MM.1S (cell line): Measurements from ENCODE around the gene NUBP2.

ENCODE experiments used
- DNase-seq: peaks from one replicate; pipeline ENCODE4 v3.0.0-alpha.2; 2015
- H2AFZ ChIP-seq: fragments of 300-600 bp; sonication (generic); 2 replicates; pipeline ENCODE4 v1.6.0; 2016; ENCODE audit warnings: antibody characterized with exemption, low read length
- H3F3A ChIP-seq: fragments of 300-600 bp; sonication (generic); 2 replicates; pipeline ENCODE4 v1.6.1; 2016; ENCODE audit warnings: mild to moderate bottlenecking, antibody characterized with exemption, low read length, moderate library complexity, mixed read lengths; ENCODE audit not compliant: insufficient read depth
- H3K27ac ChIP-seq: fragments of 300-600 bp; sonication (generic); 2 replicates; pipeline ENCODE4 v1.5.1; 2016; ENCODE audit warnings: mild to moderate bottlenecking, low read length
- H3K27me3 ChIP-seq: fragments of 300-600 bp; sonication (generic); replicated peaks from 2 replicates; pipeline ENCODE4 v1.6.0; 2016; ENCODE audit warnings: low read length; ENCODE audit not compliant: insufficient read depth
- H3K36me3 ChIP-seq: fragments of 300-600 bp; sonication (generic); replicated peaks from 2 replicates; pipeline ENCODE4 v1.6.1; 2016; ENCODE audit warnings: mild to moderate bottlenecking, low read length, mixed read lengths; ENCODE audit not compliant: insufficient read depth
- H3K4me1 ChIP-seq: fragments of 300-600 bp; sonication (generic); 2 replicates; pipeline ENCODE4 v1.6.1; 2016; ENCODE audit warnings: low read length, mixed read lengths
- H3K4me2 ChIP-seq: fragments of 300-600 bp; sonication (generic); 2 replicates; pipeline ENCODE4 v1.6.0; 2016; ENCODE audit warnings: low read depth, low read length
- H3K4me3 ChIP-seq: fragments of 300-600 bp; sonication (generic); 2 replicates; pipeline ENCODE4 v1.5.1; 2016; ENCODE audit warnings: low read length, mixed read lengths
- H3K79me2 ChIP-seq: fragments of 300-600 bp; sonication (generic); 2 replicates; pipeline ENCODE4 v1.6.1; 2016; ENCODE audit warnings: mixed run types, low read length, mixed read lengths
- H3K9ac ChIP-seq: fragments of 300-600 bp; sonication (generic); 2 replicates; pipeline ENCODE4 v1.6.1; 2016; ENCODE audit warnings: low read length, mixed read lengths
- H3K9me2 ChIP-seq: fragments of 300-600 bp; sonication (generic); replicated peaks from 2 replicates; pipeline ENCODE4 v1.6.1; 2016; ENCODE audit warnings: mild to moderate bottlenecking, low read length, mixed read lengths; ENCODE audit not compliant: insufficient read depth
- H3K9me3 ChIP-seq: fragments of 300-600 bp; sonication (generic); replicated peaks from 2 replicates; pipeline ENCODE4 v1.6.1; 2016; ENCODE audit warnings: mild to moderate bottlenecking, low read length, mixed read lengths; ENCODE audit not compliant: insufficient read depth
- H4K20me1 ChIP-seq: fragments of 300-600 bp; sonication (generic); 2 replicates; pipeline ENCODE4 v1.6.1; 2016; ENCODE audit warnings: mild to moderate bottlenecking, low read length, moderate library complexity, mixed read lengths; ENCODE audit not compliant: insufficient read depth
- EZH2 ChIP-seq: fragments of 300-600 bp; sonication (generic); optimal IDR thresholded peaks from 2 replicates; pipeline ENCODE3; 2017; ENCODE audit warnings: low read depth, mild to moderate bottlenecking, antibody characterized with exemption, low read length, mixed read lengths
- EZH2phosphoT487 ChIP-seq: fragments of 300-600 bp; sonication (generic); IDR thresholded peaks from 2 replicates; pipeline ENCODE4 v1.6.1; 2018; ENCODE audit warnings: antibody characterized with exemption, low read length
- TF ChIP-seq, protein P1 (sequence below): fragments of 300-600 bp; sonication (generic); IDR thresholded peaks from 2 replicates; pipeline ENCODE4 v1.5.1; 2016; ENCODE audit warnings: antibody characterized with exemption, low read length, mixed read lengths

The NUBP2 gene

DNA sequence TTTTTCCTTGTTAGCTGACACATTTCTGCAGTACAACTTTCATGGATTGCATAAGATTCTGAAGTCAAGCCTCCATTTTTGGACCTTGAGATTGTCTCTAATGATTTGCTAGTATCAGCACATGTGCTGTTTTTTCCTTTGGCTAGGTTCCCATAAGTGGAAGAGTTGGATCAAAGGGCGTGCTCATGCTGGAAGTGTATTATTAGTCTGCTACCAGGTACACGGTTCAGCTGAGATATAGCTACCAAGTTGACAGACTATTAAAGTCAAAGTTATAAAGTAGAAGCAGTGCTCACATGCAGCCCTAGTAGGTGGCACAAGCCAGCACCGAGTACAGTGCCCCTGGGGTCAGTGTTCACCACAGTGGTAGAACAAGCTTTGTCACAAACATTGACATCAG, 47.5 kb downstream of the NUBP2 start:
- H4K20me1 ChIP-seq = no peaks in the 10 kb centered on the region

DNA sequence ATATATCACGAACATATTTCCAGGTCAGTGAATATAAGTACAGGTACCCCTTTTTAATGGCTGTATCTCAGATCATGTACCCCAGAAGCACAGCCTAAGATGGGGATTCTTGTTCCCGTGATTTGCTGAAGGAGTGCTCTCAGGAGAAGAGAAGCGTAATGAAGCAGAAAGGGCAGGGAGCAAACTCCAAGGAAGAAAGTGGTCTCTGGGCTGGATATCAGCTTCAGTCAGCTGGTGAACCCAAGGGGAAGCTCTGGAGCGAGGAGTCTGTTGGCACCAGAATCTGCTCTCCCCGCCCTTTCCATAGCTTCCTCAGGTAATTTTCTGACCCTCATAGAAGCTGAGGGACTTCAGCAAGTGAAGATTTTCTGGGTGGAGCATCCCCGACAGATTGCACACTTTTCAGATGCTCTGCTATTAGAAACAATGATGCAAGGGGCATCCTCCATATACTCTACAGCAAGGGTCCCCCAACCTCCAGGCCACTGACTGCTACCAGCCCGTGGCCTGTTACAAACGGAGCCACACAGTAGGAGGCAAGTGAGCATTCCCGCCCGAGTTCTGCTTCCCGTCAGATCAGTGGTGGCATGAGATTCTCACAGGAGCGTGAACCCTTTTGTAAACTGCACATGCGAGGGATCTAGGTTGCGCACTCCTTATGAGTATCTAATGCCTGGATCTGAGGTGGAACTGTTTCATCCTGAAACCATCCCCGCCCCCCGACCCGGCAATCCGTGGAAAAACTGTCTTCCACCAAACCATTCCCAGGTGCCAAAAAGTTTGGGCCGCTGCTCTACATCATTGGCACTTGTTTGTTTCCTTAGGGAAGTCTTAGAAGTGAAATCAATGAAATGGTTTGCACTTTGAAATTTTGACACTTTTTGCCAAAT, 48.7 kb downstream of the NUBP2 start:
- TF ChIP-seq EZH2phosphoT487 (no peak), EZH2 (no peak)
- TF ChIP-seq, protein P1, sequence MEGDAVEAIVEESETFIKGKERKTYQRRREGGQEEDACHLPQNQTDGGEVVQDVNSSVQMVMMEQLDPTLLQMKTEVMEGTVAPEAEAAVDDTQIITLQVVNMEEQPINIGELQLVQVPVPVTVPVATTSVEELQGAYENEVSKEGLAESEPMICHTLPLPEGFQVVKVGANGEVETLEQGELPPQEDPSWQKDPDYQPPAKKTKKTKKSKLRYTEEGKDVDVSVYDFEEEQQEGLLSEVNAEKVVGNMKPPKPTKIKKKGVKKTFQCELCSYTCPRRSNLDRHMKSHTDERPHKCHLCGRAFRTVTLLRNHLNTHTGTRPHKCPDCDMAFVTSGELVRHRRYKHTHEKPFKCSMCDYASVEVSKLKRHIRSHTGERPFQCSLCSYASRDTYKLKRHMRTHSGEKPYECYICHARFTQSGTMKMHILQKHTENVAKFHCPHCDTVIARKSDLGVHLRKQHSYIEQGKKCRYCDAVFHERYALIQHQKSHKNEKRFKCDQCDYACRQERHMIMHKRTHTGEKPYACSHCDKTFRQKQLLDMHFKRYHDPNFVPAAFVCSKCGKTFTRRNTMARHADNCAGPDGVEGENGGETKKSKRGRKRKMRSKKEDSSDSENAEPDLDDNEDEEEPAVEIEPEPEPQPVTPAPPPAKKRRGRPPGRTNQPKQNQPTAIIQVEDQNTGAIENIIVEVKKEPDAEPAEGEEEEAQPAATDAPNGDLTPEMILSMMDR = no peak
- H3K9me2 ChIP-seq = no peaks in the 10 kb centered on the region
- H3K4me1 ChIP-seq = peaks cover 7% of the 10 kb centered on the region; the same call in 1 of the 2 replicates
- H3K79me2 ChIP-seq = peaks cover 24% of the 10 kb centered on the region
- no peaks in the 10 kb centered on the region for H3K9me3 ChIP-seq
- H4K20me1 ChIP-seq = no peaks in the 10 kb centered on the region
- no peak overlapping the region for H3K4me3 ChIP-seq
- H3K27me3 ChIP-seq = no peaks in the 10 kb centered on the region
- DNase-seq = no peak
- H3K9ac ChIP-seq = no peak overlapping the region
- H3K36me3 ChIP-seq = no peaks in the 10 kb centered on the region
- no peak overlapping the region for H3K4me2 ChIP-seq
- H2AFZ ChIP-seq = no peak overlapping the region
- H3K27ac ChIP-seq = no peak overlapping the region
- no peaks in the 10 kb centered on the region for H3F3A ChIP-seq

More for the DNA sequence above, 47.5 kb downstream of the NUBP2 start:
- no peaks in the 10 kb centered on the region for H3K9me3 ChIP-seq
- H3K9ac ChIP-seq = no peak overlapping the region
- peaks cover 31% of the 10 kb centered on the region for H3K79me2 ChIP-seq
- no peak overlapping the region for H3K27ac ChIP-seq
- H3K4me1 ChIP-seq = peaks cover 11% of the 10 kb centered on the region; the same call in 1 of the 2 replicates
- H2AFZ ChIP-seq = no peak overlapping the region
- H3K36me3 ChIP-seq = no peaks in the 10 kb centered on the region
- no peaks in the 10 kb centered on the region for H3K9me2 ChIP-seq
- DNase-seq = no peak
- H3K4me3 ChIP-seq = no peak overlapping the region
- H3K27me3 ChIP-seq = no peaks in the 10 kb centered on the region
- no peak overlapping the region for H3K4me2 ChIP-seq
- peaks cover 6% of the 10 kb centered on the region for H3F3A ChIP-seq
- no peak for TF ChIP-seq EZH2phosphoT487
- TF ChIP-seq EZH2 = no peak
- TF ChIP-seq, protein P1 = no peak

DNA sequence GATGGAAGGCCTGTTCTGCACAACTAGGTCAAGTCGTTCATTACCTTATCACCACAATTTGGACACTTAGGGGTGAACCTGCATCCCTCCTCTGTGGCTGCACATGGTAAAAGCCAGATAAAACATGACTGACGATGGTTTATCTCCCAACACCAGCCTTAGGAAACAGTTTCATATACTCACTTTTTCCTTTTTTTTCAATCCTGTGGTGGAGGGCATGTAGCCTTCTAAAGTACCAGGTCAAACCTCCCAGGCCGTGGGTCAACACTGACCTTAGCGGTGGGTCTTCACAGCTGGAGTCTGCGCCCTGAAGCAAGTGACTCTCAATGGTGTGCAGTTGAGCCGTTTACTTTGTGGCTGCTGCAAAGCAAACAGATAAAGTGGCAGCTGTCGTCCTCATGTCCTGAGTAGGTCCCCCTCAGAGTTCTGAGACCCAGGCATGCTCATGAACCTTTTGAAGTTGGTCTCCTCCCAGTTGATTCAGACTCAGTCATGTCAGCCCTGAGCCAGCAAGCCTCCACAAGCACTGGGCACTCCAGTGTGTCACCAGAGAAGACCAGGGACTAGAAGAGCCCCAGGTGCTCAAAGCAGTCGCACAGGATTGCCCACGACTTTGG, 50.2 kb downstream of the NUBP2 start:
- Histone ChIP-seq H3K4me3 (no peak overlapping the region), H3K4me2 (no peak overlapping the region)
- no peak for DNase-seq

More for the DNA sequence above, 50.2 kb downstream of the NUBP2 start:
- H3K36me3 ChIP-seq = no peaks in the 10 kb centered on the region
- H3K9ac ChIP-seq = no peak overlapping the region
- H3K9me3 ChIP-seq = no peaks in the 10 kb centered on the region
- no peak overlapping the region for H2AFZ ChIP-seq
- no peaks in the 10 kb centered on the region for H3K9me2 ChIP-seq
- no peak overlapping the region for H3K27ac ChIP-seq
- H3F3A ChIP-seq = no peaks in the 10 kb centered on the region
- peaks cover 15% of the 10 kb centered on the region for H3K79me2 ChIP-seq
- peaks cover 7% of the 10 kb centered on the region; the same call in 1 of the 2 replicates for H3K4me1 ChIP-seq
- TF ChIP-seq, protein P1 = no peak
- TF ChIP-seq EZH2 (no peak), EZH2phosphoT487 (no peak)
- no peaks in the 10 kb centered on the region for H4K20me1 ChIP-seq
- no peaks in the 10 kb centered on the region for H3K27me3 ChIP-seq
